ENCODE data around the gene IFT43.

GRCh38 chr14:75960231-75960630 lies 25.3 kb upstream of the IFT43 start:
- TF ChIP-seq CTCF (IDR thresholded peaks at IDR 0.05): no peak
- TF ChIP-seq POLR2A (IDR thresholded peaks at IDR 0.05): no peak
